Left ventricle myocardium inferior (tissue), 1 donor: Measurements from ENCODE around the gene MAN1B1. TPM values are rescaled to one million over a fixed set of nuclear protein-coding genes. Genes with fewer than 3 reads are reported as not detected.

Source experiments
- DNase-seq: peaks from one replicate; pipeline ENCODE4 v3.0.0-alpha.2; 2020
- H3K27ac ChIP-seq: fragments of 200-600 bp; replicated peaks from 2 replicates; pipeline ENCODE4 v1.8.0; 2021
- H3K27me3 ChIP-seq: fragments of 200-600 bp; 2 replicates; pipeline ENCODE4 v1.8.0; 2021; ENCODE audit warnings: low read depth
- H3K36me3 ChIP-seq: fragments of 200-600 bp; 2 replicates; pipeline ENCODE4 v1.8.0; 2021
- H3K4me1 ChIP-seq: fragments of 200-600 bp; 2 replicates; pipeline ENCODE4 v1.8.0; 2021
- H3K4me3 ChIP-seq: fragments of 200-600 bp; 2 replicates; pipeline ENCODE4 v1.8.0; 2021; ENCODE audit warnings: mild to moderate bottlenecking, moderate library complexity
- H3K9me3 ChIP-seq: fragments of 200-600 bp; replicated peaks from 2 replicates; pipeline ENCODE4 v1.8.0; 2021
- intact Hi-C: fragments of 100-400 bp; cut with micrococcal nuclease; formaldehyde crosslinking; loops from one replicate; pipeline ENCODE4 v1.11.0; 2022
- long read RNA-seq: library from polyadenylated mRNA; unstranded; transcript quantifications from one replicate; pipeline ENCODE4 v2.0.0, GENCODE V29; 2021
- total RNA-seq: library from RNA; stranded (reverse); fragmentation: NEBNext Ultra II Directional; extraction: Animal tissue kit (Norgen Biotek cat#: 25700); gene quantifications from one replicate; pipeline ENCODE4 v1.2.1, GENCODE V29; 2021
- TF ChIP-seq, protein P1 (sequence below): fragments of 200-600 bp; IDR thresholded peaks from 2 replicates; pipeline ENCODE4 v1.8.0; 2021; ENCODE audit warnings: antibody characterized with exemption, mild to moderate bottlenecking, borderline replicate concordance
- donor health status: DM: no; HTN: yes; CAD: no; lungs with severe emphysema.

The MAN1B1 gene
- 20.6 TPM for total RNA-seq
- long read RNA-seq, full-length matches to known transcripts, result 64 of 80 reads
- long read RNA-seq, partial matches to known transcripts, result 5 of 80 reads
- long read RNA-seq, other reads (novel, unspliced or antisense), result 11 of 80 reads

DNA sequence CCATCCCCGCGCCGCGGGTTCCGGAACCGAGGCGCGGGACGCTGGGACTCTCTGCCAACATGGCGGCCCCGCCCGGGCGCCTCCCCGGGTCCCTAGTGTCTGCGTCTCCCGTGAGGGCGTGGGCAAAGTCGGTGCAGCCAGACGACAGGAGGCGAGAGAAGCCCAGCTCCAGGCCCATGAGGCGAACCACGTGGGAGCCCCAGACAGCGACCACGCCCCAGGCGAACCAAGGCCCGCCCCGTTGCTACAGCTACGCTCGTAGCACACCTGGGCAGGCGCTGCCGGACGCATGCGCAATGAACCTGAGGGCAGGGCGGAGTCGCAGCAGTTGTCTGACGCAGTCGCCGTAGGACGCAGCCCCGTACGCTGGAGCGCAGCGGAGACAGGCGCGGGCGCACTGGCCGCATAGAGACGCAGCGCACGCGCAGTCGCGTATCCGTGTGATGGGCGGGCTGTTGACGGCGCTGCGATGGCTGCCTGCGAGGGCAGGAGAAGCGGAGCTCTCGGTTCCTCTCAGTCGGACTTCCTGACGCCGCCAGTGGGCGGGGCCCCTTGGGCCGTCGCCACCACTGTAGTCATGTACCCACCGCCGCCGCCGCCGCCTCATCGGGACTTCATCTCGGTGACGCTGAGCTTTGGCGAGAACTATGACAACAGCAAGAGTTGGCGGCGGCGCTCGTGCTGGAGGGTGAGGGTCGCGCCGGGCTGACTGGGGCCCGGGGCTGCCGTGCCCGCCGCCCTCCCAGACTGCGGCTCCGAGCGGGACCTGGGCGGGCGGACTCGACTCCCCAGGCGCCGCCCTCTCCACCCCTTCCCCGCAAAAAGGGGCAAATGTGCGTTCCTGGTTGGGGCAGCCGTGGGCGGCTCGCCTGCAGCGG, at the start of gene MAN1B1:
Gene MAN1B1 (plus strand): TSS at position 455 of the 878 bp plus-strand sequence. CDS start 15 bp downstream, at position 470.
- Histone ChIP-seq H3K9me3 (no peaks in the 10 kb centered on the region), H3K27ac (peak within 1 kb of the TSS; percentile 99), H3K4me3 (peak within 1 kb of the TSS; percentile 89), H3K36me3 (peaks cover 23% of the 10 kb centered on the region), H3K27me3 (no peaks in the 10 kb centered on the region), H3K4me1 (peaks cover 31% of the 10 kb centered on the region)
- peak; percentile 99 for DNase-seq
- TF ChIP-seq, protein P1, sequence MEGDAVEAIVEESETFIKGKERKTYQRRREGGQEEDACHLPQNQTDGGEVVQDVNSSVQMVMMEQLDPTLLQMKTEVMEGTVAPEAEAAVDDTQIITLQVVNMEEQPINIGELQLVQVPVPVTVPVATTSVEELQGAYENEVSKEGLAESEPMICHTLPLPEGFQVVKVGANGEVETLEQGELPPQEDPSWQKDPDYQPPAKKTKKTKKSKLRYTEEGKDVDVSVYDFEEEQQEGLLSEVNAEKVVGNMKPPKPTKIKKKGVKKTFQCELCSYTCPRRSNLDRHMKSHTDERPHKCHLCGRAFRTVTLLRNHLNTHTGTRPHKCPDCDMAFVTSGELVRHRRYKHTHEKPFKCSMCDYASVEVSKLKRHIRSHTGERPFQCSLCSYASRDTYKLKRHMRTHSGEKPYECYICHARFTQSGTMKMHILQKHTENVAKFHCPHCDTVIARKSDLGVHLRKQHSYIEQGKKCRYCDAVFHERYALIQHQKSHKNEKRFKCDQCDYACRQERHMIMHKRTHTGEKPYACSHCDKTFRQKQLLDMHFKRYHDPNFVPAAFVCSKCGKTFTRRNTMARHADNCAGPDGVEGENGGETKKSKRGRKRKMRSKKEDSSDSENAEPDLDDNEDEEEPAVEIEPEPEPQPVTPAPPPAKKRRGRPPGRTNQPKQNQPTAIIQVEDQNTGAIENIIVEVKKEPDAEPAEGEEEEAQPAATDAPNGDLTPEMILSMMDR, result no peak
- intact Hi-C loops, result no loop called here

GRCh38 chr9:137037035-137037434, 49.8 kb upstream of the MAN1B1 start:
- intact Hi-C loops, result loop anchor here (5.0 kb wide), 1 partner anchor 250 kb away; no protein-coding TSS in a partner anchor

DNA sequence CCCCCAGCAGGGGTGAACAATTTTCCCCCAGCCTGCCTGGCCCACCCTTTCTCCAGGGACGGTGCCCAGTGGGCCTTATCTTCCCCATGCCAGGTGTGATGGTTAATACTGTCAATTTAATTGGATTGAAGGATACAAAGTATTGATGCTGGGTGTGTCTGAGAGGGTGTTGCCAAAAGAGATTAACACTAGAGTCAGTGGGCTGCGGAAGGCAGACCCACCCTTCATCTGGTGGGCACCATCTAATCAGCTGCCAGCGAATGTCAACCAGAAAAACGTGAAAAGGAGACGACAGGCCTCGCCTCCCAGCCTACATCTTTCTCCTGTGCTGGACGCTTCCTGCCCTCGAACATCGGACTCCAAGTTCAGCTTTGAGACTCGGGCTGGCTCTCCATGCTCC, 49.3 kb upstream of the MAN1B1 start:
- Histone ChIP-seq H3K4me3 (no peak overlapping the region), H3K27ac (no peak overlapping the region), H3K4me1 (peaks cover 37% of the 10 kb centered on the region), H3K27me3 (no peaks in the 10 kb centered on the region), H3K9me3 (no peaks in the 10 kb centered on the region), H3K36me3 (peaks cover 39% of the 10 kb centered on the region)
- intact Hi-C loops, result loop anchor here (5.0 kb wide), 1 partner anchor 250 kb away; no protein-coding TSS in a partner anchor
- DNase-seq, result no peak
- TF ChIP-seq, protein P1, result no peak

More at GRCh38 chr9:137037035-137037434, 49.8 kb upstream of the MAN1B1 start:
- H3K9me3 ChIP-seq, result no peaks in the 10 kb centered on the region
- TF ChIP-seq, protein P1, result no peak
- peaks cover 38% of the 10 kb centered on the region for H3K36me3 ChIP-seq
- H3K4me1 ChIP-seq, result peaks cover 33% of the 10 kb centered on the region
- H3K27me3 ChIP-seq, result no peaks in the 10 kb centered on the region
- H3K27ac ChIP-seq, result no peak overlapping the region
- no peak overlapping the region for H3K4me3 ChIP-seq
- DNase-seq, result no peak

DNA sequence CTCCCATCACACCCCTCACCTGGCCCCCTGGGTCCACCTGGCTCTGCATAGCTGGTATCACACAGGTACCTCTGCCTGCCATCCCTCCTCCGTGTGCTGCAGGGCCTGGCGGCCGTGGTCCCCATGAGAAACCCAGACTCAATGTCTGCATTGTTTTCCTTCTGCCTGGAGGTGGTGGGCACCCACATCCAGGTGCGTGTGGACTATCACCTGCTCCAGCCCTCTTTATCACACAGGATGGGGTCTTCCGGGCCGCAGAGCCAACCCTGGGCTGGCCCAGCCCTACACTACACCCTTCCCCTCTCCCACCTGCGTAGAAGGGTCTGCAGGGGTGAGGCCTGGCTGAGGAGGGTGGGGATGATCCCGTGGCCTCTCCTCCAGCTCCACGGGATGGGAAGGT, 47.9 kb upstream of the MAN1B1 start:
- H3K27ac ChIP-seq, result no peak overlapping the region
- TF ChIP-seq, protein P1, result no peak
- no peak overlapping the region for H3K4me3 ChIP-seq
- peaks cover 49% of the 10 kb centered on the region for H3K4me1 ChIP-seq
- intact Hi-C loops, result loop anchor here (5.0 kb wide), 1 partner anchor 252 kb away; no protein-coding TSS in a partner anchor
- no peaks in the 10 kb centered on the region for H3K27me3 ChIP-seq
- DNase-seq, result no peak
- H3K9me3 ChIP-seq, result no peaks in the 10 kb centered on the region
- peaks cover 39% of the 10 kb centered on the region for H3K36me3 ChIP-seq

- TF ChIP-seq, protein P1, result no peak
- H3K36me3 ChIP-seq, result peaks cover 39% of the 10 kb centered on the region
- intact Hi-C loops, result loop anchor here (5.0 kb wide), 1 partner anchor 252 kb away; no protein-coding TSS in a partner anchor
- H3K4me3 ChIP-seq, result no peak overlapping the region
- no peak for DNase-seq
- H3K4me1 ChIP-seq, result peaks cover 52% of the 10 kb centered on the region
- H3K27ac ChIP-seq, result no peak overlapping the region
- H3K9me3 ChIP-seq, result no peaks in the 10 kb centered on the region
- H3K27me3 ChIP-seq, result no peaks in the 10 kb centered on the region
Measured at GRCh38 chr9:137039611-137040366, 47.0 kb upstream of the MAN1B1 start.
